ENCODE data around the gene TAS2R38. TPM values are rescaled to one million over a fixed set of nuclear protein-coding genes. Genes with fewer than 3 reads are reported as not detected.

TAS2R38 gene
- total RNA-seq, 4 donors from 2014 or later, result not detected

DNA sequence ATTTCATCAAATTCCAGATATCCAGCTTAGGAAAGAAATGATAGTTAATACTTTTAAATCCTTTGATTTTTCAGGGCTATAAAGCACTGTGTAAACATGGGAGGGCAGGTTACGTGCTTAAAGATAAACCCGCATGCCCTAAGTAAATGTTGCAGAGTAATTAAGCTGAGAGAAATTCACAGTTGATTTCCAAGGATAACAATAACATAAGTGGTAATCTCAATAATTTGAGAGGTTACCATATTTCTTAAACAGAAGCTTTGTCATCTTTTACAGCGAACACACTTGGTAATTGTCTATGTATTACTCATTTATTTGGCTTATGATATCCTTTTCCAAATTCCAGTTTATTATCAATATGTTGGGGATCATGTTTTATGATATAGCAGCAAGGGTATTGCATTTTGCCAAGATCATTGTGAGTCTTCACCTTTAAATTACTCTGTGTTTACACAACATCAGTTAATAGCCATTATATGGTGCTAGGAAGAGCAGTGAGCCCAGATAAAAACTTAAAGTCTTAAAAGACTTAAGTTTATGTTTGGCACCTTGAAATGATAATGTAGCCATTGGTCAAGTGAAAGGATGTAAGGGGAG is 37.5 kb upstream of the TAS2R38 start:
- DNase-seq (no peak), ATAC-seq (no peak)
- no peaks in the 10 kb centered on the region for H3K36me3 ChIP-seq
- TF ChIP-seq, protein P1, sequence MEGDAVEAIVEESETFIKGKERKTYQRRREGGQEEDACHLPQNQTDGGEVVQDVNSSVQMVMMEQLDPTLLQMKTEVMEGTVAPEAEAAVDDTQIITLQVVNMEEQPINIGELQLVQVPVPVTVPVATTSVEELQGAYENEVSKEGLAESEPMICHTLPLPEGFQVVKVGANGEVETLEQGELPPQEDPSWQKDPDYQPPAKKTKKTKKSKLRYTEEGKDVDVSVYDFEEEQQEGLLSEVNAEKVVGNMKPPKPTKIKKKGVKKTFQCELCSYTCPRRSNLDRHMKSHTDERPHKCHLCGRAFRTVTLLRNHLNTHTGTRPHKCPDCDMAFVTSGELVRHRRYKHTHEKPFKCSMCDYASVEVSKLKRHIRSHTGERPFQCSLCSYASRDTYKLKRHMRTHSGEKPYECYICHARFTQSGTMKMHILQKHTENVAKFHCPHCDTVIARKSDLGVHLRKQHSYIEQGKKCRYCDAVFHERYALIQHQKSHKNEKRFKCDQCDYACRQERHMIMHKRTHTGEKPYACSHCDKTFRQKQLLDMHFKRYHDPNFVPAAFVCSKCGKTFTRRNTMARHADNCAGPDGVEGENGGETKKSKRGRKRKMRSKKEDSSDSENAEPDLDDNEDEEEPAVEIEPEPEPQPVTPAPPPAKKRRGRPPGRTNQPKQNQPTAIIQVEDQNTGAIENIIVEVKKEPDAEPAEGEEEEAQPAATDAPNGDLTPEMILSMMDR (IDR thresholded peaks at IDR 0.05 in 4 of 5, conservative IDR thresholded peaks at IDR 0.05 in 1 of 5), result no peak
- TF ChIP-seq POLR2A (IDR thresholded peaks at IDR 0.05), result no peak
- no peaks in the 10 kb centered on the region for H3K27me3 ChIP-seq
- H3K4me3 ChIP-seq, result no peak overlapping the region
- in situ Hi-C loops (cut with MboI; ENCODE audit: low sequenced_read_pairs in 4 of 4) (no loop called here), intact Hi-C loops (cut with DNase I; ENCODE audit: low total_unique reads) (no loop called here)
- H3K27ac ChIP-seq, result no peak overlapping the region
- no peaks in the 10 kb centered on the region for H3K9me3 ChIP-seq
- H3K4me1 ChIP-seq, result no peaks in the 10 kb centered on the region

DNA sequence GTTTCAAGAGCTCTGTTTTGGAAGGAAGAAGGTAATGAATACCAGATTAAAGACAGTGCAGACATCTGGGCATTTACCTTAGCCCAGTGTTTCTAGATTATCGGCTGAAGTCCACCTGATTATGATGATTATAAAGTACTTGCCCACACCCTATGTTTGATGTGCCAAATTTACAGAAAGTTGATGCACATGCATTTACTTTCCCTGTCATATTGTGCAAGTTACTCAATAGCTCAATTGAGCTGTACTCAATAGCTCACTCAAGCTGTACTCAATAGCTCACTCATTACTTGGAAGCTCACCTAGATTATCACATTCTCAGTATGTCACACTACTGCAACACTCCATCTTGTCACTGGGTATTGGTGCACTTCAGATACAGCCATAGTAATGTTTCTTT is 35.6 kb upstream of the TAS2R38 start:
- no peaks in the 10 kb centered on the region for H3K36me3 ChIP-seq
- TF ChIP-seq POLR2A (IDR thresholded peaks at IDR 0.05), result no peak
- TF ChIP-seq, protein P1 (IDR thresholded peaks at IDR 0.05 in 4 of 5, conservative IDR thresholded peaks at IDR 0.05 in 1 of 5), result no peak
- H3K4me3 ChIP-seq, result no peak overlapping the region
- intact Hi-C loops (cut with DNase I; ENCODE audit: low total_unique reads), result no loop called here
- no peaks in the 10 kb centered on the region for H3K27me3 ChIP-seq
- in situ Hi-C loops (cut with MboI; ENCODE audit: low sequenced_read_pairs in 4 of 4), result no loop called here
- DNase-seq (no peak), ATAC-seq (no peak)
- no peak overlapping the region for H3K27ac ChIP-seq
- H3K4me1 ChIP-seq, result no peaks in the 10 kb centered on the region
- no peaks in the 10 kb centered on the region for H3K9me3 ChIP-seq

DNA sequence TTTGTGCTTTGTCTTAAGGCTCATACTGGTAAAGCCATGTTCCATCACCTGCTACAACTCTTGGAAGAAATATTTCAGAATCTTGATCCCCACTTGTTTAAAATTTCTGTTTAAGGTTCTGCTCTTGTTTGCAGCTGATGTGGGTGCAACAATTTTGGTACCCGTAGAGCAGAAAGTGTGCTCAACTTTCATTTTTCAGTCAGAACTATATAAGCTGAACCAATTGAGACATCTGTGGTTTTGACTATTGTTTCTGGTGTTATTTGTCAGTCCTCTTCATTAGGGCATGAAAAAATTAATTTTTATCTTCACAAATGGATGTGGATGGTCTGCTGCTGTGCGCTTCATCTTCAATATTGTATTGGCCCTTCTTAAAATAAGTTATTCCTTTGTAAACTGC is 33.0 kb upstream of the TAS2R38 start:
- no peaks in the 10 kb centered on the region for H3K4me1 ChIP-seq
- no peaks in the 10 kb centered on the region for H3K9me3 ChIP-seq
- intact Hi-C loops (cut with DNase I; ENCODE audit: low total_unique reads), result loop anchor here (2.0 kb wide), 1 partner anchor 44 kb away; no protein-coding TSS in a partner anchor
- in situ Hi-C loops (cut with MboI; ENCODE audit: low sequenced_read_pairs in 4 of 4), result no loop called here
- no peaks in the 10 kb centered on the region for H3K27me3 ChIP-seq
- no peak for ATAC-seq
- H3K27ac ChIP-seq, result no peak overlapping the region
- TF ChIP-seq POLR2A (IDR thresholded peaks at IDR 0.05), result no peak
- TF ChIP-seq, protein P1 (IDR thresholded peaks at IDR 0.05 in 4 of 5, conservative IDR thresholded peaks at IDR 0.05 in 1 of 5), result no peak
- no peak for DNase-seq
- H3K36me3 ChIP-seq, result no peaks in the 10 kb centered on the region
- H3K4me3 ChIP-seq, result no peak overlapping the region

DNA sequence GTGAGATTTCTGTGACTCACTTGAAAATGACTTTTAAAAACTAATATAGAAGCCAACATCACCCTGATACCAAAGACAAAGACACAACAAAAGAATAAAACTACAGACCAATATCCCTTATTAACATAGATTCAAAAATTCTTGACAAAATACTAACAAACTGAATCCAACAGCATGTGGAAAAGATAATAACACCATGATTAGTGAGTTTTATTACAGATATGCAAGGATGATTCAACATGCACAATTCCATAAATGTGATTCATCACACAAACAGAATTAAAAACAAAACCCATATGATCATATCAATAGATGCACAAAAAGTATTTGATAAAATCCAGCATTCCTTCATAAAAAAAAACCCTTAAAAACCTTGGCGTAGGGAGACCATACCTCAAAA is 28.6 kb upstream of the TAS2R38 start:
- ATAC-seq (no peak), DNase-seq (no peak)
- Histone ChIP-seq H3K27ac (no peak overlapping the region), H3K27me3 (no peaks in the 10 kb centered on the region), H3K4me3 (no peak overlapping the region), H3K36me3 (no peaks in the 10 kb centered on the region), H3K4me1 (no peaks in the 10 kb centered on the region), H3K9me3 (no peaks in the 10 kb centered on the region)
- no peak for TF ChIP-seq POLR2A (IDR thresholded peaks at IDR 0.05)
- TF ChIP-seq, protein P1 (IDR thresholded peaks at IDR 0.05 in 4 of 5, conservative IDR thresholded peaks at IDR 0.05 in 1 of 5), result no peak
- intact Hi-C loops (cut with DNase I; ENCODE audit: low total_unique reads) (no loop called here), in situ Hi-C loops (cut with MboI; ENCODE audit: low sequenced_read_pairs in 4 of 4) (no loop called here)

Measured in gastrocnemius medialis (tissue), 4 donors.